Measurements from ENCODE around the gene TRDN.

DNA sequence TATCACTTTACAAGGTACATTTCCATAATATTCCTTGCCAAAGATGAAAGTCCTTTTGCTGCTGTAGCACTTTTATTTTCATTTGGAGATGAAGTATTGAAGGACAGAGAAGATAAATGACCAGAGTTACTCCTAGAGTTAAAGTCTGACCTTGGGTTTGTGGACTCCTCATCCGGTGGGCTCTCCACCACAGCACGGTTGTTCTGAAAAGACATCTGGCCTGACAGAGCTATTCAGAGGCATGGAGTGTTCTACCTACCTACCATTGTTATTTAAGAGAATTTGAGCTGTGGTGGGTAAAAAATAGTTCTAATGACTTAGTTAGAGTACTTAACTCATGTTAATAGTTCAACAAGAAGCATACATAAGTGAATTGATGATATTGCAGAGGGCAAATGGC is 422.3 kb downstream of the TRDN start:
- TF ChIP-seq, protein P1, sequence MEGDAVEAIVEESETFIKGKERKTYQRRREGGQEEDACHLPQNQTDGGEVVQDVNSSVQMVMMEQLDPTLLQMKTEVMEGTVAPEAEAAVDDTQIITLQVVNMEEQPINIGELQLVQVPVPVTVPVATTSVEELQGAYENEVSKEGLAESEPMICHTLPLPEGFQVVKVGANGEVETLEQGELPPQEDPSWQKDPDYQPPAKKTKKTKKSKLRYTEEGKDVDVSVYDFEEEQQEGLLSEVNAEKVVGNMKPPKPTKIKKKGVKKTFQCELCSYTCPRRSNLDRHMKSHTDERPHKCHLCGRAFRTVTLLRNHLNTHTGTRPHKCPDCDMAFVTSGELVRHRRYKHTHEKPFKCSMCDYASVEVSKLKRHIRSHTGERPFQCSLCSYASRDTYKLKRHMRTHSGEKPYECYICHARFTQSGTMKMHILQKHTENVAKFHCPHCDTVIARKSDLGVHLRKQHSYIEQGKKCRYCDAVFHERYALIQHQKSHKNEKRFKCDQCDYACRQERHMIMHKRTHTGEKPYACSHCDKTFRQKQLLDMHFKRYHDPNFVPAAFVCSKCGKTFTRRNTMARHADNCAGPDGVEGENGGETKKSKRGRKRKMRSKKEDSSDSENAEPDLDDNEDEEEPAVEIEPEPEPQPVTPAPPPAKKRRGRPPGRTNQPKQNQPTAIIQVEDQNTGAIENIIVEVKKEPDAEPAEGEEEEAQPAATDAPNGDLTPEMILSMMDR (conservative IDR thresholded peaks at IDR 0.05 in 1 of 2, IDR thresholded peaks at IDR 0.05 in 1 of 2; ENCODE audit: low read depth in 1 of 2, low read length in 2 of 2): no peak
- no peak for TF ChIP-seq EZH2 (IDR thresholded peaks at IDR 0.05; ENCODE audit: low read length, missing control alignments)
